NT2/D1 (cell line): ENCODE data around the gene RAB39B.

Experiments used
- SUZ12 ChIP-seq: IDR thresholded peaks from 2 replicates; pipeline ENCODE4 v1.6.1; 2011; ENCODE audit not compliant: insufficient read length, insufficient read depth; ENCODE audit errors: extremely low read depth
- YY1 ChIP-seq: IDR thresholded peaks from 2 replicates; pipeline ENCODE4 v1.6.1; 2011; ENCODE audit not compliant: insufficient read length, insufficient read depth
- ZNF274 ChIP-seq: IDR thresholded peaks from 2 replicates; pipeline ENCODE4 v1.6.1; 2011; ENCODE audit warnings: mild to moderate bottlenecking, low read depth, low read length

- no peak for TF ChIP-seq YY1
- no peak for TF ChIP-seq ZNF274
- no peak for TF ChIP-seq SUZ12
Measured at GRCh38 chrX:155270969-155271368, 6.7 kb upstream of the RAB39B start.
